ENCODE data around the gene AKAP9.
"Not testable (repeated sequence)": the region's sequence is repeated elsewhere in the genome, so short reads cannot be mapped to it uniquely, and the experiment has no call there.

AKAP9 gene

GRCh38 chr7:91922857-91923256 is 17.8 kb upstream of the AKAP9 start:
- no peak for TF ChIP-seq CTCF (conservative IDR thresholded peaks at IDR 0.05; ENCODE audit: low read length)
- no peak overlapping the region for H3K4me3 ChIP-seq (ENCODE audit: low read length)
- no peak for DNase-seq (ENCODE audit: low read depth)

- no peak overlapping the region for H3K4me3 ChIP-seq (ENCODE audit: low read length)
- no peak for DNase-seq (ENCODE audit: low read depth)
- no peak for TF ChIP-seq CTCF (conservative IDR thresholded peaks at IDR 0.05; ENCODE audit: low read length)
Observed at GRCh38 chr7:91927912-91928311, 12.8 kb upstream of the AKAP9 start.

GRCh38 chr7:91929463-91929862 is 11.2 kb upstream of the AKAP9 start:
- no peak for DNase-seq (ENCODE audit: low read depth)
- H3K4me3 ChIP-seq (ENCODE audit: low read length): no peak overlapping the region
- TF ChIP-seq CTCF (conservative IDR thresholded peaks at IDR 0.05; ENCODE audit: low read length): no peak

- DNase-seq (ENCODE audit: low read depth): peak; percentile 22
- TF ChIP-seq CTCF (conservative IDR thresholded peaks at IDR 0.05; ENCODE audit: low read length): no peak
- H3K4me3 ChIP-seq (ENCODE audit: low read length): peak overlapping the region; percentile 95
Observed at GRCh38 chr7:91940171-91940570, 491 bp upstream of the AKAP9 start.

DNA sequence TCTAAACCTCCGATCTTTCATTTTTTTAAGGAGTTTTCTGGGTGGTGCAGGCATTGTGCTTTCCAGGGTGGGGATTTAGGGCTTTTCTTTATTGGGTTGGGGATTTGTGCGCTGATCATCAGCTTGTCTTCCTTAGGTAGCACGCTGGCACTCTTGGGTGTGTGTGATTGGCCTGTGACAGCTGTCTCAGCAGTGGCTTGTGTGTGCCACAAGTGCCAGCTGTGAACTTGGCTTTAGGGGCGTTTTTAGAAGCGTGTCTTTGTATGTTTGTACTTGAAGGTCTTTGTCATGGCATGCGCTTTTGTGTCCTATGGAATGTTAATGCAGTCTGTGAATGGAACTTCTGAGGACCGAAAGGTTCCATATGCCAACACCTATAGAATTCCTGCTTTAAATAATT is 788 bp downstream of the AKAP9 start:
- DNase-seq (ENCODE audit: low read depth): peak; percentile 23
- TF ChIP-seq CTCF (conservative IDR thresholded peaks at IDR 0.05; ENCODE audit: low read length): no peak
- H3K4me3 ChIP-seq (ENCODE audit: low read length): peak overlapping the region; percentile 95

GRCh38 chr7:91942312-91942711 is 1.6 kb downstream of the AKAP9 start:
- no peak for DNase-seq (ENCODE audit: low read depth)
- H3K4me3 ChIP-seq (ENCODE audit: low read length): peak overlapping the region; percentile 95
- TF ChIP-seq CTCF (conservative IDR thresholded peaks at IDR 0.05; ENCODE audit: low read length): no peak

DNA sequence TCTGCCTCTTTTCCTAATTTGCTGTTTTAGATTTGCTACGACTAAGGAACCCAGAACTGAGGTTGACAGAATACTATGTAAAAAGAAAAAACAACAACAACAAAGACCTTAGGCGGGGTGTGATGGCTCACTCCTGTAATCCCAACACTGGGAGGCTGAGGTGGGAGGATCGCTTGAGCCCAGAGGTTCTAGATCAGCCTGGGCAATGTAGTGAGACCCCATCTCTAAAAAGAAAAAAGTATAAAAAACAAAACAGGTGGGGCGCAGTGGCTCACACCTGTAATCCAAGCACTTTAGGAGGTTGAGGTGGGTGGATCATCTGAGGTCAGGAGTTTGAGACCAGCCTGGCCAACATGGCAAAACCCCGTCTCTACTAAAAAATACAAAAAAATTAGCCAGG is 4.3 kb downstream of the AKAP9 start:
- DNase-seq (ENCODE audit: low read depth); H3K4me3 ChIP-seq (ENCODE audit: low read length): not testable (repeated sequence)

GRCh38 chr7:91945476-91945875 is 4.8 kb downstream of the AKAP9 start:
- peak; percentile 50 for TF ChIP-seq CTCF (conservative IDR thresholded peaks at IDR 0.05; ENCODE audit: low read length)
- H3K4me3 ChIP-seq (ENCODE audit: low read length): no peak overlapping the region
- DNase-seq (ENCODE audit: low read depth): peak; percentile 80

Data from AG10803 (cell line).